ENCODE results near the gene IRF2BP2.
A peak's percentile ranks its signal among the peaks of the same experiment; 100 is the strongest.

The IRF2BP2 gene

GRCh38 chr1:234582681-234583301 is 27.2 kb downstream of the IRF2BP2 start:
- DNase-seq, result no peak

- DNase-seq, result no peak
Observed at GRCh38 chr1:234582186-234582585, 27.8 kb downstream of the IRF2BP2 start.

- no peak for DNase-seq
Observed at GRCh38 chr1:234581063-234581714, 28.8 kb downstream of the IRF2BP2 start.

GRCh38 chr1:234579967-234580366 is 30.0 kb downstream of the IRF2BP2 start:
- DNase-seq, result peak in 1 of 2 experiments; percentile 12

GRCh38 chr1:234578735-234579134 is 31.2 kb downstream of the IRF2BP2 start:
- no peak for DNase-seq

GRCh38 chr1:234578087-234578486 is 31.9 kb downstream of the IRF2BP2 start:
- DNase-seq, result no peak

GRCh38 chr1:234573711-234574299 is 36.2 kb downstream of the IRF2BP2 start:
- DNase-seq, result no peak

- no peak for DNase-seq
Observed at GRCh38 chr1:234572966-234573365, 37.0 kb downstream of the IRF2BP2 start.

- DNase-seq, result no peak
Observed at GRCh38 chr1:234571702-234572101, 38.3 kb downstream of the IRF2BP2 start.

- no peak for DNase-seq
Observed at GRCh38 chr1:234570329-234571120, 39.5 kb downstream of the IRF2BP2 start.

- DNase-seq, result no peak
Observed at GRCh38 chr1:234568345-234568744, 41.6 kb downstream of the IRF2BP2 start.

- DNase-seq, result no peak
Observed at GRCh38 chr1:234565132-234565531, 44.8 kb downstream of the IRF2BP2 start.

- peak; percentile 86 to 94 for DNase-seq
Observed at GRCh38 chr1:234564035-234565029, 45.6 kb downstream of the IRF2BP2 start.

GRCh38 chr1:234562334-234562733 is 47.6 kb downstream of the IRF2BP2 start:
- DNase-seq, result no peak

GRCh38 chr1:234561319-234561718 is 48.7 kb downstream of the IRF2BP2 start:
- DNase-seq, result no peak

- DNase-seq, result no peak
Observed at GRCh38 chr1:234559902-234560676, 49.9 kb downstream of the IRF2BP2 start.

- no peak for DNase-seq
Observed at GRCh38 chr1:234559152-234559901, 50.7 kb downstream of the IRF2BP2 start.

GRCh38 chr1:234558330-234558836 is 51.6 kb downstream of the IRF2BP2 start:
- no peak for DNase-seq

- DNase-seq, result no peak
Observed at GRCh38 chr1:234556245-234556943, 53.6 kb downstream of the IRF2BP2 start.

Measured in SW 1271 (cell line).